SK-N-SH treated with all-trans-retinoic acid at 6 μM for 48 hours (cell line): ENCODE measurements around the gene OR10AD1.
"Not testable (repeated sequence)": the region's sequence is repeated elsewhere in the genome, so short reads cannot be mapped to it uniquely, and the experiment has no call there.

Experiments used
- ATAC-seq: fragments of 200-7000 bp; cut with Tn5 transposase; 3 replicates; pipeline ENCODE4 v1.9.1; 2020; ENCODE audit warnings: mild to moderate bottlenecking, moderate library complexity
- ARNTL ChIP-seq: fragments of 450-650 bp; formaldehyde crosslinking; IDR thresholded peaks from 2 replicates; pipeline ENCODE4 v1.5.0; 2020; ENCODE audit warnings: low read depth, mild to moderate bottlenecking, moderate library complexity, borderline replicate concordance
- ESRRG ChIP-seq: fragments of 250-450 bp; sonication (Bioruptor Pico); IDR thresholded peaks from 2 replicates; pipeline ENCODE4 v1.6.1; 2021; ENCODE audit warnings: mild to moderate bottlenecking
- GLIS3 ChIP-seq: fragments of 250-450 bp; sonication (Bioruptor Pico); IDR thresholded peaks from 2 replicates; pipeline ENCODE4 v1.5.0; 2020; ENCODE audit warnings: mild to moderate bottlenecking, moderate library complexity
- OSR1 ChIP-seq: fragments of 250-450 bp; sonication (Bioruptor Pico); IDR thresholded peaks from 2 replicates; pipeline ENCODE4 v1.8.0; 2022; ENCODE audit warnings: moderate library complexity, mild to moderate bottlenecking, inconsistent platforms
- POU6F1 ChIP-seq: fragments of 250-450 bp; sonication (Bioruptor Pico); IDR thresholded peaks from 2 replicates; pipeline ENCODE4 v1.8.0; 2021; ENCODE audit warnings: low read depth, mild to moderate bottlenecking, moderate library complexity, borderline replicate concordance
- PPARA ChIP-seq: fragments of 250-450 bp; sonication (Bioruptor Pico); IDR thresholded peaks from 2 replicates; pipeline ENCODE4 v1.5.0; 2020; ENCODE audit warnings: mild to moderate bottlenecking, borderline replicate concordance
- TOX ChIP-seq: fragments of 250-450 bp; sonication (Bioruptor Pico); IDR thresholded peaks from 2 replicates; pipeline ENCODE4 v1.8.0; 2021; ENCODE audit warnings: mild to moderate bottlenecking, moderate library complexity, borderline replicate concordance

OR10AD1 gene

DNA sequence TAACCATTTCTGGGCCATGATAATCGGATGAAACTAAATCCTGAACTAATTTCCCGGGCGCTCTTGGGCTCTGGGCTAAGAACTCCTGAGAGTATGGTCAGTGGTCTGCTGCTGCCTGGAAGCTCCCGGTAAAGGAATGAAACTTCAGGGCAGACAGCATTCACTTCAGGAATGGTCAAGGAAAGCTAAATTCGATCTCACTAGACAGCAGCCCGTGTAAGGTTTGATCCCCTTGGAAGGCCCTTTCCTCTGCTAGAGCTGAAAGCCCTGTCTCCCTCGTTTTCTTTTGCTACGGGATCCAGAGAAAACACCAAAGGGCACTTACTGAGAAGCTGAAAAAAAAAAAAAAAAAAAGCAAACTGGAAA is 46.5 kb downstream of the OR10AD1 start (continued):
- TF ChIP-seq POU6F1 (CRISPR knock-in tag) (no peak), PPARA (CRISPR knock-in tag) (no peak), OSR1 (CRISPR knock-in tag) (no peak), TOX (no peak), ESRRG (CRISPR knock-in tag) (no peak), GLIS3 (CRISPR knock-in tag) (no peak), ARNTL (CRISPR knock-in tag) (no peak)

DNA sequence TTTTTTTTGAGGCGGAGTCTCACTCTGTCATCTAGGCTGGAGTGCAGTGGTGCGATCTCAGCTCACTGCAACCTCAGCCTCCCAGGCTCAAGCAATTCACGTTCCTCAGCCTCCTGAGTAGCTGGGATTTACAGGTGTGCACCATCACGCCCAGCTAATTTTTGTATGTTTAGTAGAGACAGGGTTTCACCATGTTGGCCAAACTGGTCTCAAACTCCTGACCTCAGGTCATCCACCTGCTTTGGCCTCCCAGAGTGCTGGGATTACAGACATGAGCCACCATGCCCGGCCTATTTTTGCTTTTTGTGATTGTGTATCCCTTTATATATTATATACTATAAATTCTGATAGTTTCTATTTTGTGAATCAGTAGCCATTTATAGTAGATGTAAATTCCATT is 47.3 kb downstream of the OR10AD1 start:
- ATAC-seq = not testable (repeated sequence)
